Sigmoid colon (tissue), 4 donors: Measurements from ENCODE around the gene SLC6A11.

Source experiments
- CTCF ChIP-seq, 4 experiments: fragments of 450-650 bp in 3 of 4; fragments of 200-600 bp in 1 of 4; IDR thresholded peaks; one replicate each; pipeline ENCODE4 v1.5.1; 2016 to 2019; ENCODE audit warnings: antibody characterized with exemption in 4 of 4, mild to moderate bottlenecking in 3 of 4, moderate library complexity in 2 of 4
- EP300 ChIP-seq, 4 donors: sonication (generic); formaldehyde crosslinking; IDR thresholded peaks; one replicate each; pipeline ENCODE4 v1.6.1; 2017; ENCODE audit warnings: antibody characterized with exemption in 4 of 4
- POLR2A ChIP-seq, 2 donors: fragments of 450-650 bp; IDR thresholded peaks; one replicate each; pipeline ENCODE4 v1.6.1; 2016; ENCODE audit warnings: antibody characterized with exemption in 2 of 2, mild to moderate bottlenecking in 2 of 2, moderate library complexity in 2 of 2
- POLR2AphosphoS5 ChIP-seq, 4 donors: sonication (generic); formaldehyde crosslinking; IDR thresholded peaks; one replicate each; pipeline ENCODE4 v1.6.1; 2017; ENCODE audit warnings: antibody characterized with exemption in 4 of 4

DNA sequence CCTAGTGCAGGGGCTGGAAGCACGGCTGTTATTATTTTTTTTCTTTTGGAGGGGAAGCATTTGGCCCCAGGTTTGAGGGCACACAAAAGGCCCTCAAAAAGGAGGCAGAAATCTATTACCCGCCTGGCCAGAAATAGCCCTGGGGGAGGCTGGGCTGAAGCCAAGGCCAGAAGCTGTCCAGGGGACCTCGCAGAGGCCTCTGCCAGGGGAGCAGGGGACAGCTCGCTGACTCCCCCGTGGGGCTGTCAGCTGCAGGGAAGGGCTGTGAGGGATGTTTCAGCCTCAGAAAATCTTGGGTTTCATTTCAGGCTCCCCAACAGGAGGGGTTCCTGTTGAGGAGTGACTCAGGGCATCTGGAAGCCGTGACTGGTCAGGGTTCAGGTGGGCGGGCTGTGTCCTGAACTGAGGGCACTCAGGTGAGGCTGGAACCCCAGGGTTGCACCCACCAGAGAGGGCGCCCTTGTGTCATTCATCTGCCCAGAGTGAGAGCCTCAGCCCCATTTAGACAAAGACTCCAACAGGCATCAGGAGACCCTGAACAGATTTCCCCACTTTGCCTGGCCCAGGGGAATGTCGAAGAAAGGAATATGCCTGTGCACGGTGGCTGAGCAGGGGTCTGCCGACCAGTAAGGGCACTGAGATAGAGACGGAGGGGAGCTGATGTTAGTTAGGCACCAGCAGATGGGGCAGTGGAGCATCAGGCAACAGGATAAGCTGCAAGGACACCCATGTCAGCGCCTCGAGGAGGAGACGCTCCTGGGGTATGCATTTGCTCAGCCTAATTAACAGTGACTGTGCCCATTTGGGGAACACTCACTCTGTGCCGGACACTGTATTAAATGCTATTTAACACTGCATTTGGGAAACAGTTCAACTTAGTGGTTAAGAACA is 43.5 kb upstream of the SLC6A11 start:
- TF ChIP-seq CTCF (IDR thresholded peaks at IDR 0.05): no peak
- TF ChIP-seq POLR2A (IDR thresholded peaks at IDR 0.05): no peak
- TF ChIP-seq POLR2AphosphoS5 (IDR thresholded peaks at IDR 0.05): no peak
- no peak for TF ChIP-seq EP300 (IDR thresholded peaks at IDR 0.05)
